NCI-H2081 (cell line): Measurements from ENCODE around the gene ADCK2.
"Not testable (repeated sequence)": the region's sequence is repeated elsewhere in the genome, so short reads cannot be mapped to it uniquely, and the experiment has no call there.

Experiments used
- DNase-seq, 2 experiments: peaks; one replicate each; lab custom pipeline; 2025; lab: John Stamatoyannopoulos, UW

ADCK2 gene

DNA sequence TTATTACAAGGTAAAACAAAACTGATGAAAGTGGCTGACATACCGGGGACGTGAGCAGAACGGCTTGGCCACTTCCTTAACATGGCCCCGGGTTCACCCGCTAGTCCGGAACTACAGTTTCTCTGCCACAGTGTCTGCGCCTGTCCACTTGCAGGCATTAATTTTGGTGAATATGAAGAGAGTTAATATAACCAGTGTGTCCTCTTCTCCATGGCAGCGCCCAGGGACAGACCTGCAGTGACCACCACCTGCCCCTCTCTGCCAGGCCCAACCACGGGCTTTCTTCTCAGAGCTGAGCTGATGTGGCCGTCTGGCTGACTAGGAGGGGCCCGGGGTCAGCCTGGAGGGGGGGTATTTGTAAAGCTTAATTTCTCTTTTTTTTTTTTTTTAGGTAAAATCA lies 22.6 kb downstream of the ADCK2 start:
- DNase-seq = no peak

GRCh38 chr7:140696024-140696679 lies 23.4 kb downstream of the ADCK2 start:
- DNase-seq = peak; percentile 93 to 94

DNA sequence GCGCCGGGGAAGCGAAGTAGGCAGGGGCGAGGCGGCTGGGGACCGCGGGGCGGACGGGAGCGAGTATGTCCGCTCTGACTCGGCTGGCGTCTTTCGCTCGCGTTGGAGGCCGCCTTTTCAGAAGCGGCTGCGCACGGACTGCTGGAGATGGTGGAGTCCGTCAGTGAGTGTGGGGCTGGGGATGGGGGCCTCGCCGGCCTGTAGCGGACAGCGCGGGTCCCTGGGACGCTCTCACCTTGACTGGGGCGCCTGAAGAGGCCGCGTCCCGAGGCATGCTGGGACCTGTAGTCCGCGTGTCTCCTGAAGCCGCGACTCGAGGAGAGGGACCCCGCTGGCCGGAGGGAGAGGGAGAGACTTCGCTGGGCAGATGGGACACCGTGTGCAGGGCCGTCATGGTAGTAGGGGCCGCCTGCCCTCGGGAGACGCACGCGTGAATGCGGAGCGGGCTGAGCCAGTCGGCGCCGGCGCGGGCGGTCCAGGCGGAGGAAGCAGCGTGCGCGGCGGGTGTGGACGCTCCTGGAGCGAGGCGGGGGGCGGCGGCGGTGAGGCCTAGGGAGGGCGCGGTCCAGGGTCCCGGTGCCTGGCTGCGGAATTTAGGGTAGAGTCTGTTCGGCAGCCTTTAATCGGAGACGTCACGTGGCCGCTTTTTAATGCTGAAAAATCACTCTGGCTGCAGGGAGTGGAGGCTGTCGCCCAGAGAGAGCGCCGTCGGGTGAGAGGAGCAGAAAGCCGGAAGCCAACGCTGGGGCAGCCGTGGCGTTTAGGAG lies 24.1 kb downstream of the ADCK2 start, which contains the start of gene NDUFB2:
TSS of gene NDUFB2 (plus strand) at position 29 of the 767 bp plus-strand sequence. CDS start at position 66, 37 bp downstream.
- DNase-seq = peak; percentile 80 to 87

DNA sequence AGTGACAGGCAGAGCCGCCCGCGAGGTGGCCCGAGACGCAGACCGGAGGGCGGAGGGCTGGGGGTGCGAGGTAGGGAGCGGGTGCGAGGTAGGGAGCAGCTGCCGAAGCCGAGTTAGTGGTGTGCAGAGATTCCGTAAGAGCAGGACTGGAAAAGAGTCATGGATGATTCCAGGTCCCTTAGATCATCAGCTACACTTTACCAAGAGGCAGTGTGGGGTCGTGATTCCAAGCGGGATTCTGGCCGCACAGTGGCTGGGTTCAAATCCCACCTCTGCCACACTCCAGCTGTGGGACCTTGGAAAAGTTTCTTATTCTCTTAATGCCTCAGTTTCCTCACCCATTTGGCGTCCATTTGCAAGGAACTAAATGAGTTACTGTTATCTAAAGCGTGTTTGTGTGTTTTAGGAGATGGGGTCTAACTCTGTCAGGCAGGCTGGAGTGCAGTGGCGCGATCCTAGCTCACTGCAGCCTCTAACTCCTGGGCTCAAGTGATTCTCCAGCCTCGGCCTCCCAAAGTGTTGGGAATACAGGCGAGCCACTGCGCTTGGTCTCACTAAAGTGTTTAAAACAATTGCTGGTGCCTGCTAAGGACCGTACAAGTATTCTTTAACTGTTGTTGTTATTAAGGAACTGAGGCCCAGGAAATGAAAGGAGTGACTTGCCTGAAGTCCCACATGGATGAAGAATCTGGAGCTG lies 24.9 kb downstream of the ADCK2 start:
- no peak for DNase-seq

DNA sequence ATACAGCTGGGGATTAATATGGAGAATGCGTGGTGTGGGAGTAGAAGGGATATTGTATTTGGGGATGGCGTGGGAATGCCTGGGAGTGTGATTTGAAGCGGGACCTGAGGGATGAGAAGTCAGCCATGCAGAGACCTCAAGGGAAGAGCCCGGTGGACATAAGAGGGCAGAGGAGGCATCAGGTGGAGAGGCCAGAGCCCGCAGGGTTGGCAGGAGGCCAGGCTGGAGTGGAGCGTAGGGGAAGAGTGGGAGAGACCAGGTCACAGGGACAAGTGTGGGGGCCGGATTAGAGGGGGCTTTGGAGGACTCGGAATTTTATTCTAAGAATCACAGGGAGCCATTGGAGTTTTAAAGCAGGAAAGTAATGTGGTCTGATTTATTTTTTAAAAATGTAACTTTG lies 25.7 kb downstream of the ADCK2 start:
- no peak for DNase-seq

DNA sequence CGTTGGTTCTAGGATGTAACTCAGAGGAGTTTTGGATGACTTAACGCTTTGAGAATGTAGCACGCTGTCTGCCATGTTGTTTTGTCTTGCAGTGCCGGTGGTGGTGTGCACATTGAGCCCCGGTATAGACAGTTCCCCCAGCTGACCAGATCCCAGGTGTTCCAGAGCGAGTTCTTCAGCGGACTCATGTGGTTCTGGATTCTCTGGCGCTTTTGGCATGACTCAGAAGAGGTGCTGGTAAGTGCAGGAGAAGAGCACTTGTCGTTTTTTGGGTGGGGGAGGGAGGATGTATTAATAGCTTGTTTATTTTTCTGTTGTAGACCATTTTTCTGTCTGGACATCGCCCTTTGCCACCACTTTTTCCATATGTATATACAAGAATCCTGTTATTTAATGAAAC lies 30.0 kb downstream of the ADCK2 start:
- no peak for DNase-seq

- no peak for DNase-seq
These were observed 31.5 kb downstream of the ADCK2 start for GRCh38 chr7:140704205-140704604.

GRCh38 chr7:140707132-140707531 lies 34.4 kb downstream of the ADCK2 start:
- DNase-seq = no peak

DNA sequence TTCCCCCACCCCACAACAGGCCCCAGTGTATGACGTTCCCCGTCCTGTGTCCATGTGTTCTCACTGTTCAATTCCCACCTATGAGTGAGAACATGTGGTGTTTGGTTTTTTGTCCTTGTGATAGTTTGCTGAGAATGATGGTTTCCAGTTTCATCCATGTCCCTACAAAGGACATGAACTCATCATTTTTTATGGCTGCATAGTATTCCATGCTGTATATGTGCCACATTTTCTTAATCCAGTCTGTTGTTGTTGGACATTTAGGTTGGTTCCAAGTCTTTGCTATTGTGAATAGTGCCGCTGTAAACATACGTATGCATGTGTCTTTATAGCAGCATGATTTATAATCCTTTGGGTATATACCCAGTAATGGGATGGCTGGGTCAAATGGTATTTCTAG lies 36.0 kb downstream of the ADCK2 start:
- DNase-seq = not testable (repeated sequence)

- not testable (repeated sequence) for DNase-seq
These were observed 39.6 kb downstream of the ADCK2 start for GRCh38 chr7:140712392-140712791.

- DNase-seq = no peak
These were observed 41.7 kb downstream of the ADCK2 start for GRCh38 chr7:140714331-140715040.

DNA sequence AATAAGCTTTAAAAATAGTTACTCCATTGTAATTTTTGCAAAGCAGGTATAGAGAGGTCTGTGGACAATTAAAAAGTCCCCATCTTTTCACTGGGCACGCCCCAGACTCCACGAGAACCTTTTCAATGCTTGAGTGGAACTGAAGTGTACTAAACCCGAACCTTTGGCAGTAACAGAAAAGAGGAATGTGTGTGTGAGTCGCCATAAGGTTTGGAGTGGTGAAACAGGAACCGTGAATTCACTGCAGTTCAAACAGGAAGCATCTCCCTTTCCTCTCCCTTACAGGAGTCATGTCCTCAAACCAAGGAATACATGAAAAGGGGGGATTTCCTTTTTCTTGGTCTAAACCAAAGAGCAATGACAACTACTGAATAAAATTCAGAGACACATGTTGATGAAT lies 47.0 kb downstream of the ADCK2 start:
- no peak for DNase-seq

DNA sequence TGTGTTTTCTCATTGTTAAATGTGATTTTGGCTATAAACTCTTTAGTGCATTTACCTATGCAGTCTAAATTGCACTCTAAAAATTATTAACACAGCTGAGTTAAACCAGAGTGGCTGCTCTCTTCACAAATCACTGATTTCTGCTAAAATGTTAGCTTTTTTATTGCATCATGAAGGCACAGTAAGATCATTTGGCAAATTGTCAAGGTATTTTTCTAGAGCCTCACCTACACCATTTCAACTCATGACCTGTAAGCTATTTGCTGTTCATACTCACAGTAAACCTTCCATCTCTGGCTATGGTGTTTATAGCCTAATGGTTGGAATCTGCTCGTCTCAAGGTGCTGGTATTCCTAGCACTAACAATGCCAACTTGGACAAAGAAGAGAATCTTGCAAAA lies 49.5 kb downstream of the ADCK2 start:
- no peak for DNase-seq

DNA sequence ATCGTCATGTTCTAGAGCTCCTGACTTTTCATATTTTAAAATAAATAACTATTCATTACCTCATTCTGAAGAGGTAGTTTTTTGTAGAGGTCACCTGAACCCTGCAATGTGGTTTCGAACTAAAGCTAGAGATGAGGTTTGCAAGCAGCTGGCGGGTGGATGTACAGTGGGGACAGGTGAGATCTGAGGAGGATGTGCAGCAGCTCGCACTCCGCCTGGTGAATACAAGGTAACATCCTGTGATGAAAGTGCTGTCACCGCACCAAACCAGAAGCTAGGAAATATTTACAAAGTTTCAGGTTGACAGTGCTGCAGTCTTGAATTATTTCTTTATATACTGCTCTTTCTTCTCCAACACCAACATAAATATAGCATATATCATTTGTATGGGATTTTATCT lies 50.3 kb downstream of the ADCK2 start:
- DNase-seq = no peak

DNA sequence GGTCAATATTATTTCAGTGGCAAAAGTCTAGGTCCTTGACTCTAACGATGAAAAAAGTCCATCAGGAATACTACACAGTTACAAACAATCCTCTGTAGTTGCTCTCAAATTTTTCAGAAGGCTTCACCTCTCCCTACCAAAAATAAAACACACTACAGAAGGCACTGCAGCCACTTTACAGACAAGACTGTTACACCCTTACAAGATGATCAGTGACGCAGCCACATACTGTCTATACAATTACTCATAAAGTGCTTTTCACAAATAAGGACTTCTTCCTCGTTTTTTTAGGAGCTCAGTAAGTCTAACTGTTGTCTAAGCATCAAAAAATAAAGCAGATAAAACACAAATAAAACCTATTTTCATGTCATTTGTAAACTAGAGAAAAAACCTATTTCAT lies 50.8 kb downstream of the ADCK2 start:
- DNase-seq = no peak

DNA sequence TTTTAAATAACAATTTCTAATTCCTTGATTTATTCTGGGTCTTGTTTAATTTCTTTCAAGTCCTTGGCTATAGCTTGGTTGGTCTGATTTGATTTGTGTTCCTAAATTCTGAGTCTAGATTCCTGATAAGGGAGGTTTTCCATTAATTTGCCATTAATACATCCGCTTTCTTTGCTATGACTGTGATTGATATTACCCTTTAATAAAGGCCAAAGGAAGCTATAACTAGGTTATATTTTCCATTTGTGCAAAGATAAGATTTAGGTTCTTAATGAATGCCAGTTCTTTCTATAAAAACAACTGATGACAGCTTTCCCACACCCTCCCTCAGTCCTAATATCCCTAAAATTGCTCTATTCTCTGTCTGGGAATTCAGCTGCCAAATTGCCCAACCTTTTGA lies 52.0 kb downstream of the ADCK2 start:
- no peak for DNase-seq

DNA sequence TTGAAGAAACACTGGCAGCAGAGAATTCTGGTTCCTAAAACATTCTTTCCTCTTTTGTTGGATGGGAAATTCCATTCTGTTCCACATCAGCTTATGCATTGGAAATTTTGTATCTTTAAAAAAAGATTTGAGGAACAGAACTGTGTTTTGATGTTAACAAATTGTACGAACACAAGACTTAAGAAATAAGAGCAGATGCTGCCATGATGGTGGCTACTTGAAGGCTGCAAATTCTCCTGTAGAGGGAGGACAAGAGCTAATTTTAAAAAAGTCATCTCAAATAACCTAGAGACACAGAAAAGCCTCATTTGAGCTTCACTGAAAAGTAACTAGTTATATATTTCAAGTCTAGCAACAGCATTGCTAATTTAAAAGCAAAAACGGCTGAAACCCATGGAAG lies 53.5 kb downstream of the ADCK2 start:
- no peak for DNase-seq

GRCh38 chr7:140732416-140732815 lies 59.7 kb downstream of the ADCK2 start:
- peak in 1 of 2 experiments; percentile 29 for DNase-seq

- DNase-seq = no peak
These were observed 61.4 kb downstream of the ADCK2 start for GRCh38 chr7:140734096-140734495.

GRCh38 chr7:140734729-140735128 lies 62.0 kb downstream of the ADCK2 start:
- no peak for DNase-seq

DNA sequence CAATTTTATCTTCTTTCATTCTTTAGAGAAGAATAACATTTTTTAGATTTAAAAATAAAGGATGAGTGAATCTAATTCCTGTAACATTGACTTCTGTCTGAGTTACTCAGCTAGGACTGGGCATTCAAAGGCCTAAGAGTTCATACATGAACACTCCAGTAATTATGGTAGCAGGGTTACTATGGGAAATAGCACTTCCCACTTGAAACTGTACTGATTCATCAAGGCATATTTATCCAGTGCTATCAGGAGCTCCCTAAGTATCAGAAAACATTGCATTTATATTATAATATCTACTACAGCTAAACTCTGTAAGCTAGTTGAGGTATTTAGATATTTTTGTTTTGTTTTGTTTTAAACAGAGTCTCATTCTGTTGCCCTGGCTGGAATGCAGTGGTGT lies 65.5 kb downstream of the ADCK2 start:
- DNase-seq = no peak

DNA sequence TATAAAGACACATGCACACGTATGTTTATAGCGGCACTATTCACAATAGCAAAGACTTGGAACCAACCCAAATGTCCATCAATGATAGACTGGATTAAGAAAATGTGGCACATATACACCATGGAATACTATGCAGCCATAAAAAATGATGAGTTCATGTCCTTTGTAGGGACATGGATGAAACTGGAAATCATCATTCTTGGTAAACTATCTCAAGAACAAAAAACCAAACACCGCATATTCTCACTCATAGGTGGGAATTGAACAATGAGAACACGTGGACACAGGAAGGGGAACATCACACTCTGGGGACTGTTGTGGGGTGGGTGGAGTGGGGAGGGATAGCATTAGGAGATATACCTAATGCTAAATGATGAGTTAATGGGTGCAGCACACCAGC lies 70.5 kb downstream of the ADCK2 start:
- DNase-seq = not testable (repeated sequence)
